GM18505 (cell line): Measurements from ENCODE around the gene DICER1.

Experiments
- ATAC-seq: cut with Tn5 transposase; IDR thresholded peaks from one replicate; pipeline ENCODE4 v1.9.1; 2021; ENCODE audit not compliant: unreplicated experiment
- POLR2A ChIP-seq: IDR thresholded peaks from 4 replicates; pipeline ENCODE4 v1.6.1; 2011; ENCODE audit warnings: borderline replicate concordance; ENCODE audit not compliant: insufficient read depth, insufficient read length; ENCODE audit errors: extremely low read depth

Gene DICER1

GRCh38 chr14:95069018-95069417, 88.3 kb downstream of the DICER1 start:
- ATAC-seq = no peak
- no peak for TF ChIP-seq POLR2A

- ATAC-seq = no peak
- no peak for TF ChIP-seq POLR2A
Observed at GRCh38 chr14:95068521-95068920, 88.8 kb downstream of the DICER1 start.

DNA sequence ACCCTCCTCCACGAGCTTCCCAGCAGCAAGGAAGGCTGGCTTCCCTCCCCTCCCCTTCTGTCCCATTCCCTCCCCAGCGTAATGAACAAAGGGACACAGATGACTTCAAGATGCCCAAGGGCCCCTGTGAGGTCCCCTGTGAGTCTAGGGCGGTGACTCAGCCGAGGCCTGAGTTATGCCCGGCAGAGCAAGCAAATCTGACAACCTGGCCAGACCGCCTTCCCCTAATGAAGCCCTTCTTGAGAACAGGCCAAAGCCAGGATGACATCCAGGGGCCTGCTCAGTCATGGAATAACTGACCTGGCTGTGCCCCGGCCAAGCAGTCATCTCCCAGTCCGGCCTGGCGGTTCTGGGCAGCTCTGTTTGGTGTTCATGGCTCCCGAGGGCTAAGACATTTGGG, 89.2 kb downstream of the DICER1 start:
- ATAC-seq = no peak
- TF ChIP-seq POLR2A = no peak

GRCh38 chr14:95067526-95067925, 89.8 kb downstream of the DICER1 start:
- ATAC-seq = no peak
- no peak for TF ChIP-seq POLR2A

DNA sequence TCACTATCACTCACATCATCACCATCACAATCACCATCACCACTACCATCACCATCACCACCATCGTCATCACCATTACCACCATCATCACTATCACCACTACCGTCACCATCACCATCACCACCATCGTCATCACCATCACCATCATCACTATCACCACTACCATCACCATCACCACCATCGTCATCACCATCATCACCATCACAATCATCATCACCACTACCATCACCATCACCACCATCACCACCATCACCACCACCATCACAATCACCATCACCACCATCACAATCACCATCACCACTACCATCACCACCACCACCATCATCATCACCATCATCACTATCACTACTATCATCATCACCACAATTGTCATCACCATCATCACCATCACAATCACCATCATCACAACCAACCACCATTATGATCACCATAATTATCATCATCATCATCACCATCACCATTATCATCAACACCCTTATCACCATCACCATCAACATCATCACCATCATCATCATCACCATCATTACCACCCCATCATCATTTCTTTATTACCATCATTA, 90.8 kb downstream of the DICER1 start:
- no peak for TF ChIP-seq POLR2A
- no peak for ATAC-seq

GRCh38 chr14:95065411-95065810, 91.9 kb downstream of the DICER1 start:
- no peak for TF ChIP-seq POLR2A
- no peak for ATAC-seq

DNA sequence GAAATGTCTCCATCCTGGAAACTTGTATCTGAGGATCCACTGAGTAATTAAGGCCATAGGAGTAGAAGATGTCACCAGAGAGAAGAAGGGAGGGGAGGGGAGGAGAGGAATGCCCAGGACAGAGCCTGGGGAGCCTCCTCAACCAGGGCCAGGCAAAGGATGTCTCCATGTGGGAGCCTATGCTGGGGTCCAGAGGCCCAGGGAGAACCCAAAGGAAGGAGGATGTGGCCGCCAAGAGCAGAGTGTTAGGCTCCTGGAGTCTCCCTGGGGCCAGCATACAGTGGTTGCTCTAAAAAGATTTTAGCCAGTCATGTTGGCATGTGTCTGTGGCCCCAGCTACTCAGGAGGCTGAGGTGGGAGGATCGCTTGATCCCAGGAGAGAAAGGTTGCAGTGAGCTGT, 92.6 kb downstream of the DICER1 start:
- no peak for TF ChIP-seq POLR2A
- no peak for ATAC-seq

DNA sequence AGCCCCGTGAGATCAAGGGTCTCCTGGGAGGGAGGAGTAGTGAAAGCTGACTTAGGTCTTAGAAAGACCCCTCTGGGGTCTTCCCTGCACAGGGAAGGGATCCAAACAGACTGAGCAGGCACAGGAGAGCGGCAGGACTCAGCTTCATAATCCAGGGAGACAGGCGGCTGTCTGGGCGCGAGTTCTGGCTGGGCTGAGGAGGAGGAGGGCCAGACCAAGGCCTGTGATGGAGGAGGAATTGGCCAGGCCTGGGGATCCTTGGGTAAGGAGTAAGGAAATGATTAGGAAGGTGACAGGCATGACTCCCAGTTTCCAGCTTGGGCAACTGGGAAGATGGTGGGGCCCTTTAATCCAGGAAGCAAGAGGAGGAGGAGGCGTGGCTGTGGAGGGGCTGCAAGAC, 93.1 kb downstream of the DICER1 start:
- no peak for ATAC-seq
- TF ChIP-seq POLR2A = no peak

- TF ChIP-seq POLR2A = no peak
- ATAC-seq = no peak
Observed at GRCh38 chr14:95063391-95063790, 93.9 kb downstream of the DICER1 start.

DNA sequence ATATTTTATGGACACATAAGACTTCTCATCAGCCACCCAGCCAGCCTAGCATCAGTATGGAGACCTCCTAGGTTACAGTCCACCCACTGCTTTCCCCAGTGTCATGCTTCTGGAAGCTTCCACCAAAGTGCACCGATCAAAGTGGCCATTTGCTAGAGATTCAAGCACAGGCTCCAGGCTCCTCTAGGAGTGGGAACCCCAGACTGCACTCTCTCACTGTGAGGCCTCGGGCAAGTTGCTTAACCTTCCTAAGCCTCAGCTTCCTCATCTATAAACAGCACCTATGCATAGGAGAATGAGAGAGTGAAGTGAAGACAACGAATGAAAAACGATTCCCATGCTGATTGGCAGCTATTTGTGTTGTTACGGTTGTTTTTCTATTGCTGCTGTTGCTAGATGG, 94.4 kb downstream of the DICER1 start:
- no peak for TF ChIP-seq POLR2A
- no peak for ATAC-seq

GRCh38 chr14:95062220-95062619, 95.1 kb downstream of the DICER1 start:
- ATAC-seq = no peak
- no peak for TF ChIP-seq POLR2A

GRCh38 chr14:95061317-95062093, 95.8 kb downstream of the DICER1 start:
- no peak for TF ChIP-seq POLR2A
- no peak for ATAC-seq

DNA sequence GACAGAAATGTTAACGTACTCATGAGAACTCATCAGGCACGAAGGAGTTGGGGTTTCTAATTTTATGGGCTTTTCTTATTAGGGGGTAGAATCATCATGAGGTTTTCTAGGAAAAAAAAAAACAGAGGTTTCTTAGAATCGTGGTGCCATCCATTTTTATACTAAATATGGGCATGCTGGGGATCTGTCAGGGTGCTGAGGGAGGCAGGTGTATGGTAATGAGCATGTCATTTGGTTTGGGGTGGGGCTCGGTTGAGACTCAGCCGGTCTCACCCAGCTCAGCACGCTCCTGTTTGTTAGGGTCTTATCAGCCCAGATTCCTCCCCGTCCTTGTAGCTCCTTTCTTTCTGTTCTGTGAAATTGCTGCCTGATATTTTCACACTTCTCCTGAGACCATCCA, 98.2 kb downstream of the DICER1 start:
- no peak for ATAC-seq
- no peak for TF ChIP-seq POLR2A

- ATAC-seq = no peak
Observed at GRCh38 chr14:95058491-95058890, 98.8 kb downstream of the DICER1 start.

More at GRCh38 chr14:95058491-95058890, 98.8 kb downstream of the DICER1 start:
- no peak for TF ChIP-seq POLR2A
